Ishikawa (cell line): ENCODE measurements around the gene COX7B2.

Experiments used
- CEBPB ChIP-seq: IDR thresholded peaks from 2 replicates; pipeline ENCODE4 v1.6.1; 2012
- CREB1 ChIP-seq: IDR thresholded peaks from 2 replicates; pipeline ENCODE4 v1.6.1; 2012; ENCODE audit warnings: low read depth
- EGR1 ChIP-seq: IDR thresholded peaks from 2 replicates; pipeline ENCODE4 v1.6.1; 2012
- EP300 ChIP-seq: IDR thresholded peaks from 2 replicates; pipeline ENCODE4 v1.6.1; 2012; ENCODE audit warnings: borderline replicate concordance
- FOXM1 ChIP-seq: IDR thresholded peaks from 2 replicates; pipeline ENCODE4 v1.6.1; 2012; ENCODE audit warnings: low read depth, borderline replicate concordance
- NFIC ChIP-seq: IDR thresholded peaks from 2 replicates; pipeline ENCODE4 v1.6.1; 2012
- RAD21 ChIP-seq: IDR thresholded peaks from 2 replicates; pipeline ENCODE4 v1.6.1; 2012; ENCODE audit warnings: low read depth
- TAF1 ChIP-seq: IDR thresholded peaks from 2 replicates; pipeline ENCODE4 v1.6.1; 2012; ENCODE audit warnings: low read depth, mild to moderate bottlenecking
- TCF12 ChIP-seq: IDR thresholded peaks from 2 replicates; pipeline ENCODE4 v1.6.1; 2012; ENCODE audit warnings: low read depth
- TEAD4 ChIP-seq: IDR thresholded peaks from 2 replicates; pipeline ENCODE4 v1.6.1; 2012
- YY1 ChIP-seq: IDR thresholded peaks from 2 replicates; pipeline ENCODE4 v1.6.1; 2012; ENCODE audit warnings: low read depth
- ZBTB7A ChIP-seq: IDR thresholded peaks from 2 replicates; pipeline ENCODE4 v1.6.1; 2012; ENCODE audit warnings: low read depth
- TF ChIP-seq, protein P1 (sequence below): IDR thresholded peaks from 2 replicates; pipeline ENCODE4 v1.6.1; 2012
- TF ChIP-seq, protein P2 (sequence below): IDR thresholded peaks from 2 replicates; pipeline ENCODE4 v1.6.1; 2012
- TF ChIP-seq, protein P3 (sequence below): IDR thresholded peaks from 2 replicates; pipeline ENCODE4 v1.6.1; 2012; ENCODE audit warnings: low read depth, mild to moderate bottlenecking

COX7B2 gene

DNA sequence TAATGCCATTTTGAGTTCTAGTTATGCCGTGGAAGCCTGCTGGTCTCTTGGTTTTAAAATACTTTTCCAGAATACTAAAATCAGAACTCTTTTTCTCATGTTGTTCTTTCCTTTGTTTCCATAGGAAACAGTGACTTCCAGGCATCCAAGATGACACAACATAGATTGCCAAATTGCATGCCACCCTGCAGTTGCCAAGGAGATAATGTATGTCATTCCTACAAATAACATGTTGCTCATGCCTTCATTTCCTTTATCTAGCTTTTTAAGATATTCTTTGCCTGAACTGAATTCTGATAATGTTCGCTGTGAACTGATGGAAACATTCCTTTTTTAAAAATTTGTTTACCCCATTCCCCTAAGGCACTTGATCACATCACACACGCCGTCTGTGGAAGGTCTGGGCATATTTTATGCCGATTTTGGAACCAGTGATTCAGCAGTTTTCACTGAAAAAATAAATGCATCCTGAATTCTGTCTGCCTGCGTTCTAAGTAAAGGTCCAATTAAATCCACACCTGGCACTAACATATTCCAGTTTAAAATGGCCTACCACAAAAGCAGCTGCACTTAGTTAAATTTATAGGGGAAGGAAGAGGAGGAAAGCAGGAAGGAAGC is 38.0 kb upstream of the COX7B2 start:
- TF ChIP-seq YY1 (no peak), EP300 (no peak), CEBPB (no peak)
- TF ChIP-seq, protein P1, sequence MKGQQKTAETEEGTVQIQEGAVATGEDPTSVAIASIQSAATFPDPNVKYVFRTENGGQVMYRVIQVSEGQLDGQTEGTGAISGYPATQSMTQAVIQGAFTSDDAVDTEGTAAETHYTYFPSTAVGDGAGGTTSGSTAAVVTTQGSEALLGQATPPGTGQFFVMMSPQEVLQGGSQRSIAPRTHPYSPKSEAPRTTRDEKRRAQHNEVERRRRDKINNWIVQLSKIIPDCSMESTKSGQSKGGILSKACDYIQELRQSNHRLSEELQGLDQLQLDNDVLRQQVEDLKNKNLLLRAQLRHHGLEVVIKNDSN, result no peak

DNA sequence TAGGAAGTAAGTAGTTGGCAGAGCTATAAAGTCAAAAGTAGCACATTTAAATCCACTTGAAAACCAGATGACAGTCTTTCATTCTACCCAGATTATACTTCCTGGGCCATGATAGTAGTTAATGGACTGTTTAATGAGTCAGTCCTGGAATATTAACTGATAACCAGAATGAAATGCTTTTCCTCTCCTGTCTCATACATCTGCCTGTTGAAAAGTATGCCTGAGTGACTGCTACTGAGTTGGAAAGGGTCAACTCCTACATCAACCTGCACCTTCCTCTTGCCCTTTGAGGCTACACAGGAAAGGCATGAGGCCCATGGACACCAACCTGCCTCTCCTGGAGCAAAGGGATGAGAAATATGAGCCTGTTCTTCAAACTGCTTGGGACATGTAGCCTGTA is 36.0 kb upstream of the COX7B2 start:
- TF ChIP-seq, protein P1, result no peak
- TF ChIP-seq TEAD4 (no peak), CEBPB (no peak), EGR1 (no peak), TCF12 (no peak), YY1 (no peak), EP300 (no peak), FOXM1 (no peak), RAD21 (no peak), TAF1 (no peak)
- TF ChIP-seq, protein P2, sequence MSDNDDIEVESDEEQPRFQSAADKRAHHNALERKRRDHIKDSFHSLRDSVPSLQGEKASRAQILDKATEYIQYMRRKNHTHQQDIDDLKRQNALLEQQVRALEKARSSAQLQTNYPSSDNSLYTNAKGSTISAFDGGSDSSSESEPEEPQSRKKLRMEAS, result no peak
- TF ChIP-seq, protein P3, sequence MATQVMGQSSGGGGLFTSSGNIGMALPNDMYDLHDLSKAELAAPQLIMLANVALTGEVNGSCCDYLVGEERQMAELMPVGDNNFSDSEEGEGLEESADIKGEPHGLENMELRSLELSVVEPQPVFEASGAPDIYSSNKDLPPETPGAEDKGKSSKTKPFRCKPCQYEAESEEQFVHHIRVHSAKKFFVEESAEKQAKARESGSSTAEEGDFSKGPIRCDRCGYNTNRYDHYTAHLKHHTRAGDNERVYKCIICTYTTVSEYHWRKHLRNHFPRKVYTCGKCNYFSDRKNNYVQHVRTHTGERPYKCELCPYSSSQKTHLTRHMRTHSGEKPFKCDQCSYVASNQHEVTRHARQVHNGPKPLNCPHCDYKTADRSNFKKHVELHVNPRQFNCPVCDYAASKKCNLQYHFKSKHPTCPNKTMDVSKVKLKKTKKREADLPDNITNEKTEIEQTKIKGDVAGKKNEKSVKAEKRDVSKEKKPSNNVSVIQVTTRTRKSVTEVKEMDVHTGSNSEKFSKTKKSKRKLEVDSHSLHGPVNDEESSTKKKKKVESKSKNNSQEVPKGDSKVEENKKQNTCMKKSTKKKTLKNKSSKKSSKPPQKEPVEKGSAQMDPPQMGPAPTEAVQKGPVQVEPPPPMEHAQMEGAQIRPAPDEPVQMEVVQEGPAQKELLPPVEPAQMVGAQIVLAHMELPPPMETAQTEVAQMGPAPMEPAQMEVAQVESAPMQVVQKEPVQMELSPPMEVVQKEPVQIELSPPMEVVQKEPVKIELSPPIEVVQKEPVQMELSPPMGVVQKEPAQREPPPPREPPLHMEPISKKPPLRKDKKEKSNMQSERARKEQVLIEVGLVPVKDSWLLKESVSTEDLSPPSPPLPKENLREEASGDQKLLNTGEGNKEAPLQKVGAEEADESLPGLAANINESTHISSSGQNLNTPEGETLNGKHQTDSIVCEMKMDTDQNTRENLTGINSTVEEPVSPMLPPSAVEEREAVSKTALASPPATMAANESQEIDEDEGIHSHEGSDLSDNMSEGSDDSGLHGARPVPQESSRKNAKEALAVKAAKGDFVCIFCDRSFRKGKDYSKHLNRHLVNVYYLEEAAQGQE, result no peak

DNA sequence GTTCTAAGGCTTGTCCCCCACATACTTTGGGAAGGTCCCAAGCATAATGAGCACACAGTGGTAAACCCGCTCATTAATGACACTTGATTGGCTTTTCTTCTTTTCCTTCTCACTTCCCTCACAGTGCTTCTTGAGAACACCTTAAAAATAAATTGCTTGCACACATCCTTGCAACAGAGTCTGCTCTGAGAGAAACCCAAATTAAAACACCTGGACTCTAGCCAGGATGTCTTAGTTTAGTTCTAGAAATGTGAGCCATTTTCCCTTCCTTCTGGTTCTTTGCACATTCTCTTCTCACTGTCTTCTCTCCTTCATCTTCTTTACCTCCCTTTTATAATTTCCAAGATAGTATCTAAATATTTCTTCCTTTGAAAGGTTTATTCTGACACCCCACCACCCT is 35.3 kb upstream of the COX7B2 start:
- TF ChIP-seq NFIC, result no peak
- TF ChIP-seq ZBTB7A, result no peak
- no peak for TF ChIP-seq CEBPB
- no peak for TF ChIP-seq EP300
- TF ChIP-seq FOXM1, result no peak
- TF ChIP-seq, protein P1, result no peak
- TF ChIP-seq, protein P3, result no peak
- no peak for TF ChIP-seq TAF1
- no peak for TF ChIP-seq CREB1
- TF ChIP-seq EGR1, result no peak
- no peak for TF ChIP-seq YY1

DNA sequence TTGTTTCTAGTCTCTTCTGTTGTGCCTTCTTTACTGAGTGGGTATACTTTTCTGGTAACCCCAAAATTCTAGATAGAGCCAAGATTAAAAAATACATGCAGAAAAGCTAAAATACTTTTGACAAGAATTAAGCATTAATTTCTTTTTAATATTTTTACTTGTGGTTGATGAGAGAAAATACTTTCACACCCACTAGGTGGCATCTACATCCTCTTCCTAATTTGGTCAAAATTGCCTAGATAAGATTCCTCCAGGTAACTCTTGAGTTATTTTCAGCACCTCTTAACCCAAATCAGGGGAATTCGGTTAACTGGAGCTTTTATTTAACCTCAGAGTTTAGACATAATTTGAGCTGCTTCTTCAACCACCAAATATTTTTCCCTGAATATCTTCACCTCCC is 28.4 kb upstream of the COX7B2 start:
- TF ChIP-seq RAD21, result no peak
- no peak for TF ChIP-seq EGR1
- no peak for TF ChIP-seq TEAD4
- no peak for TF ChIP-seq FOXM1
- TF ChIP-seq, protein P3, result no peak
- TF ChIP-seq CREB1, result no peak
- no peak for TF ChIP-seq NFIC
- TF ChIP-seq, protein P1, result no peak
- TF ChIP-seq, protein P2, result no peak
- TF ChIP-seq TCF12, result no peak
- TF ChIP-seq YY1, result no peak
- no peak for TF ChIP-seq ZBTB7A
- no peak for TF ChIP-seq CEBPB
- no peak for TF ChIP-seq EP300
